Adipocyte (in vitro differentiated cells): ENCODE data around the gene TMEM63B.

Experiments
- DNase-seq: peaks from one replicate; pipeline ENCODE4 v3.0.0-alpha.2; 2015; ENCODE audit warnings: low read depth
- H3K27me3 ChIP-seq: replicated peaks from 2 replicates; pipeline ENCODE4 v1.7.0; 2013; ENCODE audit warnings: mild to moderate bottlenecking, low read length, moderate library complexity; ENCODE audit not compliant: control insufficient read depth, insufficient read depth
- H3K36me3 ChIP-seq: 2 replicates; pipeline ENCODE4 v1.7.0; 2013; ENCODE audit warnings: low read length, mild to moderate bottlenecking, moderate library complexity; ENCODE audit not compliant: control insufficient read depth, insufficient read depth, severe bottlenecking
- H3K4me1 ChIP-seq: 2 replicates; pipeline ENCODE4 v1.7.0; 2013; ENCODE audit warnings: mild to moderate bottlenecking, low read length, moderate library complexity; ENCODE audit not compliant: control insufficient read depth, insufficient read depth
- H3K4me3 ChIP-seq: 2 replicates; pipeline ENCODE4 v1.7.0; 2013; ENCODE audit warnings: mild to moderate bottlenecking, low read length, moderate library complexity
- H3K9ac ChIP-seq: 2 replicates; pipeline ENCODE4 v1.7.0; 2013; ENCODE audit warnings: mild to moderate bottlenecking, low read length, moderate library complexity
- H3K9me3 ChIP-seq: 2 replicates; pipeline ENCODE4 v1.7.0; 2013; ENCODE audit warnings: mild to moderate bottlenecking, low read length, moderate library complexity; ENCODE audit not compliant: control insufficient read depth

The TMEM63B gene

DNA sequence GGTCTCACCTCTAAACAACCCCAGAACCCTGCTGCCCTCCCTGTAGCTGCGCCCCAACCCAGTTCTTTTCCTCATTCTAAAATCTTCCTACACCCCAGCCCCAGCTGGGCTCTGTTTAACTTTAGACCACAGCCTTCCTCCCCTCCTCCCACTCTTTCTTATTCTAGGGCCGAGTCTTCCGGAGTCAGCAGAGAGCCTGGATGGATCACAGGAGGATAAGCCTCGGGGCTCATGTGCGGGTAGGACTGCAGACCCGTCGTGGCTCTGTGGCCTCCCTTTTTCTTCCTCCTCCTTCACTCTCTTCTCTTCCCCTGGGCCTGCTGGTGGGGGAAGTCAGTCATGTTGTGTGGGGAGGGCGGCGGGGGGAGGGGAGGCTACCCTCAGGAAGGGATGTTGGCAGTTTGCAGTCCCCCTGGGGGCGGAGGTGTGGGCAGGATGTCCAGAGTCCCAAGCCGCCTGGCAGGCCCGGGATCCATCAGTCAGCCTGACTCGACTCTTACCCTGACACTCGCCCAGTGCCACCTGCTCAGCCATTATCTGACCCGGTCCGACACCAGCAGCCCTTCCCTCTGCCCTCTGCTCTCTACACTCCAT is 39.3 kb downstream of the TMEM63B start:
- peaks cover 6% of the 10 kb centered on the region for H3K4me1 ChIP-seq
- H3K36me3 ChIP-seq = no peaks in the 10 kb centered on the region
- no peaks in the 10 kb centered on the region for H3K9me3 ChIP-seq
- no peak for DNase-seq
- no peak overlapping the region for H3K9ac ChIP-seq
- no peak overlapping the region for H3K4me3 ChIP-seq
- H3K27me3 ChIP-seq = peaks cover 29% of the 10 kb centered on the region

GRCh38 chr6:44167567-44167966 is 40.2 kb downstream of the TMEM63B start:
- Histone ChIP-seq H3K4me3 (no peak overlapping the region), H3K36me3 (no peaks in the 10 kb centered on the region), H3K4me1 (peaks cover 3% of the 10 kb centered on the region), H3K27me3 (peaks cover 29% of the 10 kb centered on the region), H3K9ac (no peak overlapping the region), H3K9me3 (no peaks in the 10 kb centered on the region)
- no peak for DNase-seq

DNA sequence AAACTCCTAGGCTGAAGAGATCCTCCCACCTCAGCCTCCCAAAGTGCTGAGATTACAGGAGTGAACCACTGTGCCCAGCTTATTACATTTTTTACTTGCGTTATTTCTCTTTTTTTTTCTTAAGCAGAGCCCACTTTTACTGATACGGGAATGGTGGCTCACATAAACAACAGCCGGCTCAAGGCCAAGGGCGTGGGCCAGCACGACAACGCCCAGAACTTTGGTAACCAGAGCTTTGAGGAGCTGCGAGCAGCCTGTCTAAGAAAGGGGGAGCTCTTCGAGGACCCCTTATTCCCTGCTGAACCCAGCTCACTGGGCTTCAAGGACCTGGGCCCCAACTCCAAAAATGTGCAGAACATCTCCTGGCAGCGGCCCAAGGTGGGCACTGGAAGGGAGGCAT is 41.8 kb downstream of the TMEM63B start:
- H3K4me1 ChIP-seq = peaks cover 6% of the 10 kb centered on the region
- DNase-seq = no peak
- no peak overlapping the region for H3K4me3 ChIP-seq
- H3K36me3 ChIP-seq = no peaks in the 10 kb centered on the region
- no peaks in the 10 kb centered on the region for H3K9me3 ChIP-seq
- no peak overlapping the region for H3K9ac ChIP-seq
- peaks cover 19% of the 10 kb centered on the region for H3K27me3 ChIP-seq

DNA sequence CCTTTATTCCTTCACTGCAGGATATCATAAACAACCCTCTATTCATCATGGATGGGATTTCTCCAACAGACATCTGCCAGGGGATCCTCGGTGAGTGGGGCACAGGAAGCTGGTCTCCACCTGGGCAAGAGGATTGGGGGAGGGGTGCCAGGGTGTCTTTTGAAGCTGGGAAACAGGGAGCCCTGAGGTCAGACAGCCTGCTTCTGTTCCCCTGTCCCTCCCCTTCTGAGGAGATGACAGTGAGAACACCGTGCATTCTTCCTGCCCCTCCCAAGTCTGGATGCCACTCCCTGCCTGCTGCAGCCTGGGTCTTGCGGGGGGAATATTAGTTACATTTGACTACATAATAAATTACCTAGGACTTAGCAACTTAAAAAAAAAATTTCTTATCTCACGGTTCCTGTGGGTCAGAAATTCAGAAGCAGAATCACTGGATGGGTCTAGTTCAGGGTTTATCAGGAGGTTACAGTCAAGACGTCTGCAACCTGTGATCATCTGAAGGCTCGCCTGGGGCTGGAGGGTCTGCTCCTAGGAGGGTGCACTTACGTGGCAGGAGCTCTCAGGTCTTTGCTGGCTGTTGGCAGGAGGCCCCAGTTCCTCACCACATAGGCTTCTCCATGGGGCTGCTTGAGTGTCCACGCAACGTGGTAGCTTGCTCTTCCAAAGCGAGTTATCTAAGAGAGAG is 42.7 kb downstream of the TMEM63B start:
- Histone ChIP-seq H3K27me3 (peaks cover 14% of the 10 kb centered on the region), H3K36me3 (no peaks in the 10 kb centered on the region), H3K4me3 (no peak overlapping the region), H3K4me1 (peaks cover 6% of the 10 kb centered on the region), H3K9me3 (no peaks in the 10 kb centered on the region), H3K9ac (no peak overlapping the region)
- no peak for DNase-seq

- Histone ChIP-seq H3K4me1 (peaks cover 6% of the 10 kb centered on the region), H3K4me3 (no peak overlapping the region), H3K9ac (no peak overlapping the region), H3K9me3 (no peaks in the 10 kb centered on the region), H3K36me3 (no peaks in the 10 kb centered on the region), H3K27me3 (peaks cover 6% of the 10 kb centered on the region)
- DNase-seq = no peak
Observed at GRCh38 chr6:44171899-44172546, 44.7 kb downstream of the TMEM63B start.

GRCh38 chr6:44172731-44173500 is 45.6 kb downstream of the TMEM63B start:
- DNase-seq = peak; percentile 93
- H3K9ac ChIP-seq = no peak overlapping the region
- peaks cover 6% of the 10 kb centered on the region for H3K27me3 ChIP-seq
- no peaks in the 10 kb centered on the region for H3K9me3 ChIP-seq
- no peaks in the 10 kb centered on the region for H3K36me3 ChIP-seq
- no peak overlapping the region for H3K4me3 ChIP-seq
- H3K4me1 ChIP-seq = peaks cover 11% of the 10 kb centered on the region

DNA sequence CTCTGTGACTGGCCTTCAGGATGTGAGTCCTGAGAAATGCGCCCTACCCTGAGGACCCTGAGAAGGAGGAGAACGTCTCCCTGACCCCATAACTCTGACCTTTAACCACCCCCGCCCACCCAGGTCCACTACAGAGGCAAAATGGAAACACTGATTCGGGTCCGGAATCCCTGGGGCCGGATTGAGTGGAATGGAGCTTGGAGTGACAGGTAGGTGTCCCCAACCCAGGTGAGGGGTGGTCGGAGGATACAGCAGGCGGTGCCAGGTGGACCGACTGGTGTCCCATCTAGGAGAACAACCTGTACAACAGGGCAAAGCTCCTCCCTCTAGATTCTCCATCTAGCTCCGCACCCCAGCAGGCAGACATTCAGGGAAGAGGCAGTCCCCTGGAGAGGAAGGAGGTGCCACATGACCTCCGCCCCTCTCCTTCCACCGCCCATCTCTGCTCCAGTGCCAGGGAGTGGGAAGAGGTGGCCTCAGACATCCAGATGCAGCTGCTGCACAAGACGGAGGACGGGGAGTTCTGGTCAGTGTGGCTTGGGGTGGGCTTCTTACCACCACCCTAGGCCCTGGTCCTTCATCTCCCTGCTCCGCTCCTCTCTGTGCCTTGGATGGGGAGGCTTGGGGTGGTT is 48.9 kb downstream of the TMEM63B start:
- H3K9ac ChIP-seq = no peak overlapping the region
- no peaks in the 10 kb centered on the region for H3K9me3 ChIP-seq
- no peak for DNase-seq
- peaks cover 22% of the 10 kb centered on the region for H3K4me1 ChIP-seq
- no peaks in the 10 kb centered on the region for H3K27me3 ChIP-seq
- H3K36me3 ChIP-seq = no peaks in the 10 kb centered on the region
- no peak overlapping the region for H3K4me3 ChIP-seq

- DNase-seq = no peak
- no peak overlapping the region for H3K4me3 ChIP-seq
- no peaks in the 10 kb centered on the region for H3K36me3 ChIP-seq
- H3K9me3 ChIP-seq = no peaks in the 10 kb centered on the region
- no peak overlapping the region for H3K9ac ChIP-seq
- H3K27me3 ChIP-seq = no peaks in the 10 kb centered on the region
- peaks cover 22% of the 10 kb centered on the region for H3K4me1 ChIP-seq
Observed at GRCh38 chr6:44176762-44177509, 49.6 kb downstream of the TMEM63B start.

DNA sequence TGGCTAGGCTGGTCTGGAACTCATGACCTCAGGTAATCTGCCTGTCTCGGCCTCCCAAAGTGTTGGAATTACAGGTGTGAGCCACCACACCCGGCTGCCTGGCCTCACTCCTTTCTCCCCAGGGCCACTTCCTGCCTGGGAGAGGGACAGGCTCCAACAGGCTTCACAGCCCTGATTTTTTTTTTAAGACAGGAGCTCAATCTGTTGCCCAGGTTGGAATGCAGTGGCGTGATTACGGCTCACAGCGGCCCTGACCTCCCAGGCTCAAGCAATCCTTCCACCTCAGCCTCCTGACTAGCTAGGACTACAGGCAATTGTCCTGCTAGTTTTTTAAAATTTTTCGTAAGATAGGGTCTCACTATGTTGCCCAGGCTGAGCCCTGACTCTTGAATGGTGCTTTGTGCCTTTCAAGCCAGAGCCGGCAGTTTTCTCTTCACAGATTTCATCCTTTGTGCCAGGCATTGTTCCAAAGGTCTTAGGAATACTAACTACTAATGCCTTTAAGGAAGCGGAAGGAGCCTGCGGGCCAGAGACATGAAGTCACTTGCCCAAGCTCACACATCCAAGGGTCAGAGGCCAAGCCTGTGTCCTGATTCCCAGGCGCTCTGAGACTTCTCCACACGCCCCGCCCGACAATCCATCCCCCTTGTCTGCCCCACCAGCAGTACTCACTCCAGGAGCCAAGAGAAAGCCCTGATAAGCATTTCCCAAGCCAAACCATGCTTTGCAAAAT is 50.5 kb downstream of the TMEM63B start:
- Histone ChIP-seq H3K36me3 (no peaks in the 10 kb centered on the region), H3K9ac (peak overlapping the region; percentile 39), H3K4me3 (no peak overlapping the region), H3K9me3 (no peaks in the 10 kb centered on the region), H3K27me3 (no peaks in the 10 kb centered on the region), H3K4me1 (peaks cover 18% of the 10 kb centered on the region)
- peak; percentile 39 for DNase-seq

- H3K4me1 ChIP-seq = peaks cover 15% of the 10 kb centered on the region
- no peak overlapping the region for H3K4me3 ChIP-seq
- H3K9ac ChIP-seq = no peak overlapping the region
- no peak for DNase-seq
- no peaks in the 10 kb centered on the region for H3K27me3 ChIP-seq
- no peaks in the 10 kb centered on the region for H3K9me3 ChIP-seq
- no peaks in the 10 kb centered on the region for H3K36me3 ChIP-seq
Observed at GRCh38 chr6:44178424-44179071, 51.2 kb downstream of the TMEM63B start.
